Stimulated activated naive CD8-positive, alpha-beta T cell treated with anti-CD3 and anti-CD28 coated beads, Interleukin-15, amount 100 ng/mL, for 72 hours (primary cell): Measurements from ENCODE around the gene BRD3OS.

Source experiments
- ATAC-seq: fragments of 150-1000 bp; cut with Tn5 transposase; 2 replicates; pipeline ENCODE4 v1.10.0; 2021; ENCODE audit warnings: mild to moderate bottlenecking, moderate library complexity
- DNase-seq, 2 donors: peaks; one replicate each; pipeline ENCODE4 v3.0.0; 2021 to 2022
- H3K27ac Mint-ChIP-seq, 2 donors: one replicate each; pipeline ENCODE4 v1.8.0; 2022; ENCODE audit warnings: mild to moderate bottlenecking in 2 of 2, mixed read lengths in 2 of 2, moderate library complexity in 2 of 2
- H3K27me3 Mint-ChIP-seq: one replicate; pipeline ENCODE4 v1.8.0; 2022; ENCODE audit warnings: mixed read lengths
- H3K4me1 Mint-ChIP-seq: one replicate; pipeline ENCODE4 v1.8.0; 2022; ENCODE audit warnings: mild to moderate bottlenecking, mixed read lengths
- H3K4me3 Mint-ChIP-seq, 2 donors: one replicate each; pipeline ENCODE4 v1.8.0; 2022; ENCODE audit warnings: mild to moderate bottlenecking in 2 of 2, mixed read lengths in 2 of 2, moderate library complexity in 1 of 2
- H3K9me3 Mint-ChIP-seq, 2 donors: one replicate each; pipeline ENCODE4 v1.8.0; 2022; ENCODE audit warnings: mixed read lengths in 2 of 2

Gene BRD3OS

GRCh38 chr9:134011401-134011800, 13.9 kb upstream of the BRD3OS start:
- no peak for ATAC-seq
- Mint-ChIP-seq H3K27ac (no peak overlapping the region), H3K9me3 (no peaks in the 10 kb centered on the region)

DNA sequence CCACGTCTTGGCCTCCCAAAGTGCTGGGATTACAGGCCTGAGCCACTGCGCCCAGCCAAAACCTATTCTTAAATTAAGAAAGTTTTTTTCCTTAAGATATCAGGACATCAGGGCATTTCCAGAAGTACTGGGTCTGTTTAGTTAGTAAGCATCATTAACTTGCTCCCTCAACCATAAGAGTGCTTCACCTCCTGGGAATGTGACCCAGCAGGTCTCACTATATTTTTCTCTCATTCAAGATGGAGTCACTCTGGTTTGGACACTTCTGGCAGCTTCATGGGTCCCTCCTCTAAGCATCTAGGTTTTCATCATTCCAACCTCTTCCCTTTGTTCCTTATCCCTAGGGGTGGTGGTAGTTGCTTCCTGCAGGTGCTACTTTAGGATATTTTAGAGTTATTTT, 10.3 kb upstream of the BRD3OS start:
- no peaks in the 10 kb centered on the region for H3K4me1 Mint-ChIP-seq
- H3K4me3 Mint-ChIP-seq, result no peak overlapping the region
- H3K27me3 Mint-ChIP-seq, result no peaks in the 10 kb centered on the region
- ATAC-seq (no peak), DNase-seq (no peak)
- no peak overlapping the region for H3K27ac Mint-ChIP-seq
- H3K9me3 Mint-ChIP-seq, result no peaks in the 10 kb centered on the region

More at GRCh38 chr9:134011401-134011800, 13.9 kb upstream of the BRD3OS start:
- no peak for DNase-seq
- H3K4me1 Mint-ChIP-seq, result no peaks in the 10 kb centered on the region
- H3K27me3 Mint-ChIP-seq, result no peaks in the 10 kb centered on the region
- no peak overlapping the region for H3K4me3 Mint-ChIP-seq

- Mint-ChIP-seq H3K27ac (no peak overlapping the region), H3K4me1 (peaks cover 16% of the 10 kb centered on the region), H3K27me3 (no peaks in the 10 kb centered on the region), H3K4me3 (peak overlapping the region; percentile 6 to 86), H3K9me3 (no peaks in the 10 kb centered on the region)
- no peak for DNase-seq
- ATAC-seq, result no peak
These were observed 978 bp upstream of the BRD3OS start for GRCh38 chr9:134024214-134024792.

DNA sequence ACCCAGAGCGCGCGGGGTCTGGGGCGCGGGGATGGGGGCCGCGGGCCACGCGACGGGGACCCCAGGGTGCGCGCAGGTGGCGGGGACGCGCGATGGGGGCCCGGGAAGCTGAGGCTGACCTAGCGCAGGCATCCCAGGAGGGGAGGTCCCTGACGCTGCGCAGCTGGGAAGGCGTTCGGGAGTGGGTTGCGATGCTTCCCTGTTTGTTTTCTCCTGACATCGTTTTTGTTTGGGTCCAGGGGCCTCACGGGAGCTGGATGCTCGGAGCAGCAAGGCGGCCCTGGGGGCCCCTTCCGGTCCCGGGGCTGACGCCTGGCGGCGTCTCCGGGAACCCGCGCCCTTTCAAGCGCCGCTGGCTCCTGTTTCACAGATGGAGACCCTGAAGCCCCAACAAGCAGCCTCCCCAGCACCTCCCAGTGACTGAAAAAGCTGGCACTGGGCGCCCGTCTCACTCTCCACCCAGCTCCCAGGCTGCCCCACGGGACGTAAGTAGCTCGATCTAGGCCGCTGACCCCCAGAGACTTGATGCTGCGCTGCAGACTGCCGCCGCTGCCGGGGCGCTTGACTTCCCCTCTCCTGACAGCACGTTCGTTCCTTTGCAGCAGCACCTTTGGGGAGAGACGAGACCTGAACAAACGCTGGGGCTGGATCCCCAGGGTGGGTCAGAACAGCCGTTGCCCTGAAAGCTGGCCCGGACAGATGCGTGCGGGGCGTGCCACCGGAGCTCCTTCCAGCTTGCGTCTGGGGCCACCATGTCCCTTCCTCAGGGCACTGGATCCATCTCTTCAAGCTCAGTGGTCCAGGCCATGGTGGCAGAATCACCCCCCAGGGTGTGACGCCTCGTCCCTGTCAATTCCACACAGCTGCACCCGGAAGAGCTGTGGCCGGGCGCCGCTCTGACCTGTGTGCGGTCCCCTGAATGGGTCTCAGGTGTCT, 593 bp downstream of the BRD3OS start:
- H3K4me1 Mint-ChIP-seq, result peaks cover 16% of the 10 kb centered on the region
- H3K27ac Mint-ChIP-seq, result peak overlapping the region; percentile 59 to 87
- peak overlapping the region; percentile 86 to 90 for H3K4me3 Mint-ChIP-seq
- ATAC-seq, result peak; percentile 75
- no peaks in the 10 kb centered on the region for H3K9me3 Mint-ChIP-seq
- no peaks in the 10 kb centered on the region for H3K27me3 Mint-ChIP-seq
- DNase-seq, result peak; percentile 64 to 67

- no peaks in the 10 kb centered on the region for H3K9me3 Mint-ChIP-seq
- H3K27ac Mint-ChIP-seq, result no peak overlapping the region
- peaks cover 16% of the 10 kb centered on the region for H3K4me1 Mint-ChIP-seq
- ATAC-seq (no peak), DNase-seq (no peak)
- peak overlapping the region; percentile 86 to 90 for H3K4me3 Mint-ChIP-seq
- no peaks in the 10 kb centered on the region for H3K27me3 Mint-ChIP-seq
These were observed 1.3 kb downstream of the BRD3OS start for GRCh38 chr9:134026581-134026980.

GRCh38 chr9:134026981-134027380, 1.7 kb downstream of the BRD3OS start:
- no peaks in the 10 kb centered on the region for H3K27me3 Mint-ChIP-seq
- peak overlapping the region; percentile 33 to 45 for H3K4me3 Mint-ChIP-seq
- DNase-seq, result no peak
- peaks cover 16% of the 10 kb centered on the region for H3K4me1 Mint-ChIP-seq
- no peaks in the 10 kb centered on the region for H3K9me3 Mint-ChIP-seq
- ATAC-seq, result no peak
- peak overlapping the region in 1 of 2 donors; percentile 27 for H3K27ac Mint-ChIP-seq

GRCh38 chr9:134027561-134027960, 2.3 kb downstream of the BRD3OS start:
- H3K27ac Mint-ChIP-seq, result no peak overlapping the region
- no peak for DNase-seq

DNA sequence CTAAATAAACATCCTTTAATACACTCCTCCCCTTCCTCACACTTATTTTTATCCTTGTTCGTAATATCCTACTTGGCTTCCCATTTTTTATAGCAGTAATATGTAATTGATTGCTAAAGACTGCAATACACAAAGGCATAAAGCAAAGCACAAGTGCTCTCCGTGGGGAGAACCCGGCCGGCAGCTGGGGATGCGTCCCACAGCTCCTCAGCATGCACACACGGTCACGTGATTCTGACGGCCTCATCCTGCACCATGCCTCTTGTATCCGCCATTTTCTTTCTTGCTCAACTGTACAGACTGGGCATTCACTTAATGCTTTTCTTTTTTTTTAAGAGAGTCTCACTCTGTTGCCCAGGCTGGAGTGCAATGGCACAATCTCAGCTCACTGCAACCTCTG, 2.8 kb downstream of the BRD3OS start:
- H3K27ac Mint-ChIP-seq, result no peak overlapping the region
- H3K4me1 Mint-ChIP-seq, result peaks cover 16% of the 10 kb centered on the region
- H3K9me3 Mint-ChIP-seq, result no peaks in the 10 kb centered on the region
- DNase-seq (no peak), ATAC-seq (no peak)
- H3K4me3 Mint-ChIP-seq, result no peak overlapping the region
- no peaks in the 10 kb centered on the region for H3K27me3 Mint-ChIP-seq

More at GRCh38 chr9:134027561-134027960, 2.3 kb downstream of the BRD3OS start:
- Mint-ChIP-seq H3K4me3 (peak overlapping the region in 1 of 2 donors; percentile 33), H3K9me3 (no peaks in the 10 kb centered on the region), H3K4me1 (peaks cover 16% of the 10 kb centered on the region), H3K27me3 (no peaks in the 10 kb centered on the region)
- ATAC-seq, result no peak

DNA sequence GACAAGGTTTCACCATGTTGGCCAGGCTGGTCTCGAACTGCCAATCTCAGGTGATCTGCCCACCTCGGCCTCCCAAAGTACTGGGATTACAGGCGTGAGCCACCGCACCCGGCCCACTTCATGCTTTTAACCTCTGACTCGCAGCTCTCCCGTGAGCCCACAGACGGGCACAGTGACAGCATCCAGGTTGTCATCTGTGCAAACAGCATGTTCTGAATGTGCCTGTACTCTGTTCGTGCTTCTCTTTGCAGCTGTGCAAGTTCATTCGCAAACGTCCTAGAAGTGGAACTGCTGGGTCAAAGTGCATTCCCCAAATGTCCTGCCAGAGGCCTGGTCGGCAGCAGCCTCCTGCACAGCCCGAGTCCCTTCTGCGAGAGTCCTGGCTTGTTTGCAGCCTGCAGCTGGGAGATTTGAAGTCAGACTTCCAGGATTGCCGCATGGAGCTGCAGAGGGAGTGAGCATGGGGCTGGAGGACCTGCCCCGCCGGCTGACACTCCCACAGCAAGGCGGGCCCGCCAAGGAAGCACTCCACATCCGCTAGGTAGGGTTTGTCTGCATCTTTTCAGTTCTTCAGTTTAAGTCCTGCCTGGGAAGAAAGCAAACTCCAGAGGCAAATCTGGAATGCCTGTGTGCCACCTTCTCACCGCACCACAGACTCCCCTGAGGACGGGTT, 3.4 kb downstream of the BRD3OS start:
- Mint-ChIP-seq H3K9me3 (no peaks in the 10 kb centered on the region), H3K27ac (peak overlapping the region in 1 of 2 donors; percentile 27), H3K4me3 (no peak overlapping the region), H3K27me3 (no peaks in the 10 kb centered on the region), H3K4me1 (peaks cover 16% of the 10 kb centered on the region)
- DNase-seq (no peak), ATAC-seq (no peak)

- H3K4me3 Mint-ChIP-seq, result no peak overlapping the region
- ATAC-seq (no peak), DNase-seq (no peak)
- H3K27ac Mint-ChIP-seq, result no peak overlapping the region
- no peaks in the 10 kb centered on the region for H3K9me3 Mint-ChIP-seq
- peaks cover 11% of the 10 kb centered on the region for H3K4me1 Mint-ChIP-seq
- H3K27me3 Mint-ChIP-seq, result no peaks in the 10 kb centered on the region
These were observed 4.3 kb downstream of the BRD3OS start for GRCh38 chr9:134029248-134030226.

- no peaks in the 10 kb centered on the region for H3K9me3 Mint-ChIP-seq
- H3K4me3 Mint-ChIP-seq, result no peak overlapping the region
- no peak for DNase-seq
- no peak overlapping the region for H3K27ac Mint-ChIP-seq
- H3K27me3 Mint-ChIP-seq, result no peaks in the 10 kb centered on the region
- peaks cover 4% of the 10 kb centered on the region for H3K4me1 Mint-ChIP-seq
- ATAC-seq, result no peak
These were observed 5.7 kb downstream of the BRD3OS start for GRCh38 chr9:134030821-134031470.

GRCh38 chr9:134031783-134032182, 6.5 kb downstream of the BRD3OS start:
- H3K9me3 Mint-ChIP-seq, result no peaks in the 10 kb centered on the region
- no peaks in the 10 kb centered on the region for H3K27me3 Mint-ChIP-seq
- ATAC-seq (no peak), DNase-seq (no peak)
- H3K4me3 Mint-ChIP-seq, result no peak overlapping the region
- H3K27ac Mint-ChIP-seq, result no peak overlapping the region
- H3K4me1 Mint-ChIP-seq, result no peaks in the 10 kb centered on the region

- Mint-ChIP-seq H3K4me1 (no peaks in the 10 kb centered on the region), H3K4me3 (no peak overlapping the region), H3K9me3 (no peaks in the 10 kb centered on the region), H3K27ac (peak overlapping the region in 1 of 2 donors; percentile 59), H3K27me3 (no peaks in the 10 kb centered on the region)
- no peak for ATAC-seq
- DNase-seq, result no peak
These were observed 7.4 kb downstream of the BRD3OS start for GRCh38 chr9:134032456-134033222.
